Measurements from ENCODE around the gene GABARAPL1. TPM values are rescaled to one million over a fixed set of nuclear protein-coding genes. Genes with fewer than 3 reads are reported as not detected.

GABARAPL1 gene
- total RNA-seq, 1 donor from 2014 or later = 23.0 TPM

- Histone ChIP-seq H3K9ac (ENCODE audit: low read depth in 1 of 3, low read length in 3 of 3) (no peak overlapping the region), H3K4me3 (ENCODE audit: low read length in 3 of 3) (no peak overlapping the region), H3K27ac (ENCODE audit: low read depth, low read length) (no peak overlapping the region), H3K27me3 (ENCODE audit: control insufficient read depth in 3 of 3, insufficient read depth in 3 of 3, low read length in 3 of 3) (no peaks in the 10 kb centered on the region), H3K36me3 (ENCODE audit: control insufficient read depth in 3 of 3, insufficient read depth in 3 of 3, low read length in 3 of 3) (no peaks in the 10 kb centered on the region), H3K4me1 (ENCODE audit: control insufficient read depth in 3 of 3, insufficient read depth in 3 of 3, low read length in 3 of 3) (no peaks in the 10 kb centered on the region), H3K9me3 (ENCODE audit: control insufficient read depth in 3 of 3, low read length in 3 of 3) (no peaks in the 10 kb centered on the region)
These were observed 34.9 kb downstream of the GABARAPL1 start for GRCh38 chr12:10247436-10248058.

GRCh38 chr12:10249690-10250455 is 37.2 kb downstream of the GABARAPL1 start:
- Histone ChIP-seq H3K27me3 (ENCODE audit: control insufficient read depth in 3 of 3, insufficient read depth in 3 of 3, low read length in 3 of 3) (no peaks in the 10 kb centered on the region), H3K36me3 (ENCODE audit: control insufficient read depth in 3 of 3, insufficient read depth in 3 of 3, low read length in 3 of 3) (no peaks in the 10 kb centered on the region), H3K4me1 (ENCODE audit: control insufficient read depth in 3 of 3, insufficient read depth in 3 of 3, low read length in 3 of 3) (no peaks in the 10 kb centered on the region), H3K4me3 (ENCODE audit: low read length in 3 of 3) (no peak overlapping the region), H3K27ac (ENCODE audit: low read depth, low read length) (no peak overlapping the region), H3K9ac (ENCODE audit: low read depth in 1 of 3, low read length in 3 of 3) (no peak overlapping the region), H3K9me3 (ENCODE audit: control insufficient read depth in 3 of 3, low read length in 3 of 3) (no peaks in the 10 kb centered on the region)

- no peaks in the 10 kb centered on the region for H3K4me1 ChIP-seq (ENCODE audit: control insufficient read depth in 3 of 3, insufficient read depth in 3 of 3, low read length in 3 of 3)
- H3K4me3 ChIP-seq (ENCODE audit: low read length in 3 of 3) = no peak overlapping the region
- peaks cover 0 to 6% (median 0%) of the 10 kb centered on the region in 3 donors for H3K9me3 ChIP-seq (ENCODE audit: control insufficient read depth in 3 of 3, low read length in 3 of 3)
- H3K36me3 ChIP-seq (ENCODE audit: control insufficient read depth in 3 of 3, insufficient read depth in 3 of 3, low read length in 3 of 3) = no peaks in the 10 kb centered on the region
- H3K9ac ChIP-seq (ENCODE audit: low read depth in 1 of 3, low read length in 3 of 3) = no peak overlapping the region
- no peak overlapping the region for H3K27ac ChIP-seq (ENCODE audit: low read depth, low read length)
- no peaks in the 10 kb centered on the region for H3K27me3 ChIP-seq (ENCODE audit: control insufficient read depth in 3 of 3, insufficient read depth in 3 of 3, low read length in 3 of 3)
These were observed 39.0 kb downstream of the GABARAPL1 start for GRCh38 chr12:10251669-10252068.

GRCh38 chr12:10252201-10252600 is 39.5 kb downstream of the GABARAPL1 start:
- Histone ChIP-seq H3K27ac (ENCODE audit: low read depth, low read length) (no peak overlapping the region), H3K9me3 (ENCODE audit: control insufficient read depth in 3 of 3, low read length in 3 of 3) (peaks cover 0 to 6% (median 0%) of the 10 kb centered on the region in 3 donors), H3K4me1 (ENCODE audit: control insufficient read depth in 3 of 3, insufficient read depth in 3 of 3, low read length in 3 of 3) (no peaks in the 10 kb centered on the region), H3K9ac (ENCODE audit: low read depth in 1 of 3, low read length in 3 of 3) (no peak overlapping the region), H3K4me3 (ENCODE audit: low read length in 3 of 3) (no peak overlapping the region), H3K27me3 (ENCODE audit: control insufficient read depth in 3 of 3, insufficient read depth in 3 of 3, low read length in 3 of 3) (no peaks in the 10 kb centered on the region), H3K36me3 (ENCODE audit: control insufficient read depth in 3 of 3, insufficient read depth in 3 of 3, low read length in 3 of 3) (no peaks in the 10 kb centered on the region)

GRCh38 chr12:10256064-10256463 is 43.4 kb downstream of the GABARAPL1 start:
- H3K36me3 ChIP-seq (ENCODE audit: control insufficient read depth in 3 of 3, insufficient read depth in 3 of 3, low read length in 3 of 3) = no peaks in the 10 kb centered on the region
- H3K4me3 ChIP-seq (ENCODE audit: low read length in 3 of 3) = no peak overlapping the region
- no peaks in the 10 kb centered on the region for H3K27me3 ChIP-seq (ENCODE audit: control insufficient read depth in 3 of 3, insufficient read depth in 3 of 3, low read length in 3 of 3)

GRCh38 chr12:10260927-10261326 is 48.2 kb downstream of the GABARAPL1 start:
- H3K36me3 ChIP-seq (ENCODE audit: control insufficient read depth in 3 of 3, insufficient read depth in 3 of 3, low read length in 3 of 3) = no peaks in the 10 kb centered on the region
- no peak overlapping the region for H3K4me3 ChIP-seq (ENCODE audit: low read length in 3 of 3)
- no peaks in the 10 kb centered on the region for H3K4me1 ChIP-seq (ENCODE audit: control insufficient read depth in 3 of 3, insufficient read depth in 3 of 3, low read length in 3 of 3)
- H3K9ac ChIP-seq (ENCODE audit: low read depth in 1 of 3, low read length in 3 of 3) = no peak overlapping the region
- no peak overlapping the region for H3K27ac ChIP-seq (ENCODE audit: low read depth, low read length)
- peaks cover 0 to 2% (median 0%) of the 10 kb centered on the region in 3 donors for H3K9me3 ChIP-seq (ENCODE audit: control insufficient read depth in 3 of 3, low read length in 3 of 3)
- H3K27me3 ChIP-seq (ENCODE audit: control insufficient read depth in 3 of 3, insufficient read depth in 3 of 3, low read length in 3 of 3) = no peaks in the 10 kb centered on the region

More at GRCh38 chr12:10256064-10256463, 43.4 kb downstream of the GABARAPL1 start:
- Histone ChIP-seq H3K4me1 (ENCODE audit: control insufficient read depth in 3 of 3, insufficient read depth in 3 of 3, low read length in 3 of 3) (no peaks in the 10 kb centered on the region), H3K27ac (ENCODE audit: low read depth, low read length) (no peak overlapping the region), H3K9me3 (ENCODE audit: control insufficient read depth in 3 of 3, low read length in 3 of 3) (peaks cover 0 to 6% (median 0%) of the 10 kb centered on the region in 3 donors), H3K9ac (ENCODE audit: low read depth in 1 of 3, low read length in 3 of 3) (no peak overlapping the region)

GRCh38 chr12:10268037-10268436 is 55.4 kb downstream of the GABARAPL1 start:
- Histone ChIP-seq H3K4me3 (ENCODE audit: low read length in 3 of 3) (no peak overlapping the region), H3K27ac (ENCODE audit: low read depth, low read length) (no peak overlapping the region), H3K4me1 (ENCODE audit: control insufficient read depth in 3 of 3, insufficient read depth in 3 of 3, low read length in 3 of 3) (no peaks in the 10 kb centered on the region), H3K27me3 (ENCODE audit: control insufficient read depth in 3 of 3, insufficient read depth in 3 of 3, low read length in 3 of 3) (no peaks in the 10 kb centered on the region), H3K36me3 (ENCODE audit: control insufficient read depth in 3 of 3, insufficient read depth in 3 of 3, low read length in 3 of 3) (no peaks in the 10 kb centered on the region), H3K9ac (ENCODE audit: low read depth in 1 of 3, low read length in 3 of 3) (no peak overlapping the region), H3K9me3 (ENCODE audit: control insufficient read depth in 3 of 3, low read length in 3 of 3) (no peaks in the 10 kb centered on the region)

GRCh38 chr12:10272467-10272866 is 59.8 kb downstream of the GABARAPL1 start:
- no peaks in the 10 kb centered on the region for H3K36me3 ChIP-seq (ENCODE audit: control insufficient read depth in 3 of 3, insufficient read depth in 3 of 3, low read length in 3 of 3)
- H3K4me3 ChIP-seq (ENCODE audit: low read length in 3 of 3) = no peak overlapping the region
- no peaks in the 10 kb centered on the region for H3K9me3 ChIP-seq (ENCODE audit: control insufficient read depth in 3 of 3, low read length in 3 of 3)
- H3K4me1 ChIP-seq (ENCODE audit: control insufficient read depth in 3 of 3, insufficient read depth in 3 of 3, low read length in 3 of 3) = no peaks in the 10 kb centered on the region
- H3K9ac ChIP-seq (ENCODE audit: low read depth in 1 of 3, low read length in 3 of 3) = no peak overlapping the region
- H3K27ac ChIP-seq (ENCODE audit: low read depth, low read length) = no peak overlapping the region
- no peaks in the 10 kb centered on the region for H3K27me3 ChIP-seq (ENCODE audit: control insufficient read depth in 3 of 3, insufficient read depth in 3 of 3, low read length in 3 of 3)

Measured in skeletal muscle tissue (tissue), 4 donors.